GM23248 (cell line): ENCODE measurements around the gene ZNF101.

Experiments
- EZH2 ChIP-seq: fragments of 200-600 bp; sonication (generic); IDR thresholded peaks from 2 replicates; pipeline ENCODE4 v1.6.1; 2018; ENCODE audit warnings: antibody characterized with exemption, mild to moderate bottlenecking; ENCODE audit not compliant: insufficient read depth, poor library complexity, severe bottlenecking
- EZH2phosphoT487 ChIP-seq: fragments of 200-600 bp; sonication (generic); IDR thresholded peaks from 2 replicates; pipeline ENCODE4 v1.6.1; 2018; ENCODE audit warnings: antibody characterized with exemption, moderate library complexity, mild to moderate bottlenecking, low read depth; ENCODE audit not compliant: insufficient read depth

- TF ChIP-seq EZH2 = no peak
- TF ChIP-seq EZH2phosphoT487 = no peak
These were observed 5.2 kb upstream of the ZNF101 start, which contains the start of gene ATP13A1 for GRCh38 chr19:19663256-19664120.
